Measurements from ENCODE around the gene SHROOM1. TPM values are rescaled to one million over a fixed set of nuclear protein-coding genes. Genes with fewer than 3 reads are reported as not detected.
"Not testable (repeated sequence)": the region's sequence is repeated elsewhere in the genome, so short reads cannot be mapped to it uniquely, and the experiment has no call there.

Gene SHROOM1
- total RNA-seq, 1 donor from 2014 or later: 24.2 TPM

DNA sequence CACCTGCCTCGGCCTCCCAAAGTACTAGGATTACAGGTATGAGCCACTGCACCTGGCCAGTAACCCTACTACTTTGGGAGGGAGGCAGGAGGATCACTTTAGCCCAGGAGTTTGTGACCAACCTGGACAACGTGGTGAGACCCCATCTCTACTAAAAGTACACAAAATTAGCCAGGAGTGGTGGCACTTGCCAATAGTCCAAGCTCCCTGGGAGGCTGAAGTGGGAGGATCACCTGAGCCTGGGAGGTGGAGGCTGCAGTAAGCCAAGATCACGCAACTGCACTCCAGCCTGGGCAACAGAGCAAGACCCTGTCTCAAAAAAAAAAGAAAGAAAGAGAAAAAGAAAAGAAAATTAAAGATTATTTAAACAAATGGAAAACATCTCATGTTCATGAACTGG lies 25.6 kb upstream of the SHROOM1 start:
- TF ChIP-seq, protein P1, sequence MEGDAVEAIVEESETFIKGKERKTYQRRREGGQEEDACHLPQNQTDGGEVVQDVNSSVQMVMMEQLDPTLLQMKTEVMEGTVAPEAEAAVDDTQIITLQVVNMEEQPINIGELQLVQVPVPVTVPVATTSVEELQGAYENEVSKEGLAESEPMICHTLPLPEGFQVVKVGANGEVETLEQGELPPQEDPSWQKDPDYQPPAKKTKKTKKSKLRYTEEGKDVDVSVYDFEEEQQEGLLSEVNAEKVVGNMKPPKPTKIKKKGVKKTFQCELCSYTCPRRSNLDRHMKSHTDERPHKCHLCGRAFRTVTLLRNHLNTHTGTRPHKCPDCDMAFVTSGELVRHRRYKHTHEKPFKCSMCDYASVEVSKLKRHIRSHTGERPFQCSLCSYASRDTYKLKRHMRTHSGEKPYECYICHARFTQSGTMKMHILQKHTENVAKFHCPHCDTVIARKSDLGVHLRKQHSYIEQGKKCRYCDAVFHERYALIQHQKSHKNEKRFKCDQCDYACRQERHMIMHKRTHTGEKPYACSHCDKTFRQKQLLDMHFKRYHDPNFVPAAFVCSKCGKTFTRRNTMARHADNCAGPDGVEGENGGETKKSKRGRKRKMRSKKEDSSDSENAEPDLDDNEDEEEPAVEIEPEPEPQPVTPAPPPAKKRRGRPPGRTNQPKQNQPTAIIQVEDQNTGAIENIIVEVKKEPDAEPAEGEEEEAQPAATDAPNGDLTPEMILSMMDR (IDR thresholded peaks at IDR 0.05): no peak
- no peak for DNase-seq
- intact Hi-C loops (cut with DNase I): no loop called here
- Histone ChIP-seq H3K36me3 (no peaks in the 10 kb centered on the region), H3K4me1 (no peaks in the 10 kb centered on the region), H3K4me3 (no peak overlapping the region), H3K27me3 (no peaks in the 10 kb centered on the region), H3K9me3 (no peaks in the 10 kb centered on the region), H3K27ac (no peak overlapping the region)
- ATAC-seq: no peak

DNA sequence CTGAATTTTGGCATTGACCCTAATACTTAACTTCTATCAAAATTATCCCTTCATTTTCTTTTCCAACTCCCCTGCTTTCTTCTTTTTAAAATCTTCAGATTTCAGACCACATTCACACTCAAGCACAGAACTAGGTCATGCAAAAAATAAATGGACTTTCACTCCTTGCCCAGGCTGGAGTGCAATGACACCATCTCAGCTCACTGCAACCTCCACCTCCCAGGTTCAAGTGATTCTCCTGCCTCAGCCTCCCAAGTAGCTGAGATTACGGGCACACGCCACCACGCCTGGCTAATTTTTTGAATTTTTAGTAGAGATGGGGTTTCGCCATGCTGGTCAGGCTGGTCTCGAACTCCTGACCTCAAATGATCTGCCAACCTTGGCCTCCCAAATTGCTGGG lies 24.5 kb upstream of the SHROOM1 start:
- H3K27ac ChIP-seq; H3K36me3 ChIP-seq; DNase-seq; H3K4me3 ChIP-seq; H3K9me3 ChIP-seq; ATAC-seq; intact Hi-C loops (cut with DNase I); H3K27me3 ChIP-seq; H3K4me1 ChIP-seq: not testable (repeated sequence)

GRCh38 chr5:132854301-132854700 lies 23.9 kb upstream of the SHROOM1 start:
- Histone ChIP-seq H3K36me3 (no peaks in the 10 kb centered on the region), H3K27ac (no peak overlapping the region), H3K9me3 (no peaks in the 10 kb centered on the region), H3K4me3 (no peak overlapping the region), H3K27me3 (no peaks in the 10 kb centered on the region), H3K4me1 (no peaks in the 10 kb centered on the region)
- intact Hi-C loops (cut with DNase I): no loop called here
- TF ChIP-seq, protein P1 (IDR thresholded peaks at IDR 0.05): no peak
- DNase-seq: no peak
- ATAC-seq: no peak

DNA sequence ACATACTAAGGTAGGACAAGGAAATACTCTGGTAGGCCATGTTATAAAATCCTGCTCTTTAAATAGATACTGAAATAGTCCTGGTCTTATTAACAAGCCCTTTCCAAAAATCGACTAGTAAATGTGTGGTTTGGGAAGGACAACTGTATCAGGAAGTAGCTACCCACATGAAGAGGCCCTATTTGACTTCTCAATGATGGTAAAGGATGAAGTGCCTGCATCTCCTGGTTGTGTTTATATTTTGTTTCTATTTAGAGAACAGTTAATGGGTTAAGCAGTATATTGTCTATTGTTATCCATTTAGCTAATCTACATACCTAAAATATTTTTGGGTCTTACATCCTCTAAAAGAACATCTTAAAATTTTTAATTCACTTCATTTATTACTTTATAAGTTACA lies 23.3 kb upstream of the SHROOM1 start:
- no peaks in the 10 kb centered on the region for H3K36me3 ChIP-seq
- intact Hi-C loops (cut with DNase I): no loop called here
- TF ChIP-seq, protein P1 (IDR thresholded peaks at IDR 0.05): no peak
- DNase-seq (no peak), ATAC-seq (no peak)
- no peaks in the 10 kb centered on the region for H3K9me3 ChIP-seq
- no peak overlapping the region for H3K4me3 ChIP-seq
- no peaks in the 10 kb centered on the region for H3K4me1 ChIP-seq
- H3K27me3 ChIP-seq: no peaks in the 10 kb centered on the region
- H3K27ac ChIP-seq: no peak overlapping the region

GRCh38 chr5:132853323-132853722 lies 22.9 kb upstream of the SHROOM1 start:
- TF ChIP-seq, protein P1 (IDR thresholded peaks at IDR 0.05): no peak
- ATAC-seq: no peak

GRCh38 chr5:132850066-132850465 lies 19.6 kb upstream of the SHROOM1 start:
- Histone ChIP-seq H3K4me1 (no peaks in the 10 kb centered on the region), H3K4me3 (no peak overlapping the region), H3K9me3 (no peaks in the 10 kb centered on the region), H3K27me3 (no peaks in the 10 kb centered on the region), H3K27ac (no peak overlapping the region), H3K36me3 (no peaks in the 10 kb centered on the region)
- no peak for DNase-seq
- intact Hi-C loops (cut with DNase I): no loop called here
- no peak for ATAC-seq
- TF ChIP-seq, protein P1 (IDR thresholded peaks at IDR 0.05): no peak

More at GRCh38 chr5:132853323-132853722, 22.9 kb upstream of the SHROOM1 start:
- Histone ChIP-seq H3K4me1 (no peaks in the 10 kb centered on the region), H3K4me3 (no peak overlapping the region), H3K36me3 (no peaks in the 10 kb centered on the region), H3K27me3 (no peaks in the 10 kb centered on the region), H3K27ac (no peak overlapping the region), H3K9me3 (no peaks in the 10 kb centered on the region)
- intact Hi-C loops (cut with DNase I): no loop called here
- no peak for DNase-seq

Data from upper lobe of right lung (tissue), 1 donor.